MM.1S (cell line): ENCODE results near the gene F7.

Experiments
- DNase-seq: peaks from one replicate; pipeline ENCODE4 v3.0.0-alpha.2; 2015
- H2AFZ ChIP-seq: fragments of 300-600 bp; sonication (generic); 2 replicates; pipeline ENCODE4 v1.6.0; 2016; ENCODE audit warnings: antibody characterized with exemption, low read length
- H3F3A ChIP-seq: fragments of 300-600 bp; sonication (generic); 2 replicates; pipeline ENCODE4 v1.6.1; 2016; ENCODE audit warnings: mild to moderate bottlenecking, antibody characterized with exemption, low read length, moderate library complexity, mixed read lengths; ENCODE audit not compliant: insufficient read depth
- H3K27ac ChIP-seq: fragments of 300-600 bp; sonication (generic); 2 replicates; pipeline ENCODE4 v1.5.1; 2016; ENCODE audit warnings: mild to moderate bottlenecking, low read length
- H3K27me3 ChIP-seq: fragments of 300-600 bp; sonication (generic); replicated peaks from 2 replicates; pipeline ENCODE4 v1.6.0; 2016; ENCODE audit warnings: low read length; ENCODE audit not compliant: insufficient read depth
- H3K36me3 ChIP-seq: fragments of 300-600 bp; sonication (generic); replicated peaks from 2 replicates; pipeline ENCODE4 v1.6.1; 2016; ENCODE audit warnings: mild to moderate bottlenecking, low read length, mixed read lengths; ENCODE audit not compliant: insufficient read depth
- H3K4me1 ChIP-seq: fragments of 300-600 bp; sonication (generic); 2 replicates; pipeline ENCODE4 v1.6.1; 2016; ENCODE audit warnings: low read length, mixed read lengths
- H3K4me2 ChIP-seq: fragments of 300-600 bp; sonication (generic); 2 replicates; pipeline ENCODE4 v1.6.0; 2016; ENCODE audit warnings: low read depth, low read length
- H3K4me3 ChIP-seq: fragments of 300-600 bp; sonication (generic); 2 replicates; pipeline ENCODE4 v1.5.1; 2016; ENCODE audit warnings: low read length, mixed read lengths
- H3K79me2 ChIP-seq: fragments of 300-600 bp; sonication (generic); 2 replicates; pipeline ENCODE4 v1.6.1; 2016; ENCODE audit warnings: mixed run types, low read length, mixed read lengths
- H3K9ac ChIP-seq: fragments of 300-600 bp; sonication (generic); 2 replicates; pipeline ENCODE4 v1.6.1; 2016; ENCODE audit warnings: low read length, mixed read lengths
- H3K9me2 ChIP-seq: fragments of 300-600 bp; sonication (generic); replicated peaks from 2 replicates; pipeline ENCODE4 v1.6.1; 2016; ENCODE audit warnings: mild to moderate bottlenecking, low read length, mixed read lengths; ENCODE audit not compliant: insufficient read depth
- H3K9me3 ChIP-seq: fragments of 300-600 bp; sonication (generic); replicated peaks from 2 replicates; pipeline ENCODE4 v1.6.1; 2016; ENCODE audit warnings: mild to moderate bottlenecking, low read length, mixed read lengths; ENCODE audit not compliant: insufficient read depth
- H4K20me1 ChIP-seq: fragments of 300-600 bp; sonication (generic); 2 replicates; pipeline ENCODE4 v1.6.1; 2016; ENCODE audit warnings: mild to moderate bottlenecking, low read length, moderate library complexity, mixed read lengths; ENCODE audit not compliant: insufficient read depth
- EZH2 ChIP-seq: fragments of 300-600 bp; sonication (generic); optimal IDR thresholded peaks from 2 replicates; pipeline ENCODE3; 2017; ENCODE audit warnings: low read depth, mild to moderate bottlenecking, antibody characterized with exemption, low read length, mixed read lengths
- EZH2phosphoT487 ChIP-seq: fragments of 300-600 bp; sonication (generic); IDR thresholded peaks from 2 replicates; pipeline ENCODE4 v1.6.1; 2018; ENCODE audit warnings: antibody characterized with exemption, low read length
- TF ChIP-seq, protein P1 (sequence below): fragments of 300-600 bp; sonication (generic); IDR thresholded peaks from 2 replicates; pipeline ENCODE4 v1.5.1; 2016; ENCODE audit warnings: antibody characterized with exemption, low read length, mixed read lengths

Gene F7

DNA sequence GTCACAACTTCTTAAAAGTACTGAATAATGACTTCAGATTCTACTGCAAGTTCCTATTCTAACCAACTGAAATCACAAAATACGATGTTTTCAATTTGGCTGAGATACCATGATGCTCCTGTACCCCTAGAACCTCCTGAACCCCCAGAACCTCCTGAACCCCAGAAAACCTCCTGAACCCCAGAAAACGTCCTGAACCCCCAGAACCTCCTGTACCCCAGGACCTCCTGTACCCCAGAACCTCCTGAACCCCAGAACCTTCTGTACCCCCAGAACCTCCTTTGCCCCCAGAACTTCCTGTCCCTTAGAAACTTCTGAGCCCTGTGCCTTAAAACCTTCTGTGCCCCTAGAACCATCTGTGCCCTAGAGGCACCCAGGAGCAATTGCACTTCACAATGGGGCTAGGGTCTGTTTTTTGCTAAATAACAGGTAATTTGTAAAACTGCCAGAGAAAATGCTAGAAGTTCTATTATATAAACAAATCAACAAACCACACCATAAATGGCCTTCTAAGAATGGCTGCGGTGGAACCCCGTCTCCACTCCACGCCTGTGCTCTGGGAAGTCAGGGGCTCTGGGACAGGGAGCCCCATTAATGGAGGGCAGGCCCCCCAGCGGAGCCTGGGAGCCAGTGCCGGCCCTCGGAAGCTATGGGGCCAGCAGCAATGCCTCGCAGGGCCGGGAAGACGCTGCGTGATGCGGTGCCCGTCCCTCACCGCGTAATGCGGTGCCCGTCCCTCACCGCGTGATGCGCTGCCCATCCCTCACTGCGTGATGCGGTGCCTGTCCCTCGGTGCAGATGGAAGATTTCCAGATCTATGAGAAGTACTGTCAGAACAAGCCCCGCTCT lies 21.3 kb upstream of the F7 start:
- no peak for TF ChIP-seq EZH2
- TF ChIP-seq, protein P1, sequence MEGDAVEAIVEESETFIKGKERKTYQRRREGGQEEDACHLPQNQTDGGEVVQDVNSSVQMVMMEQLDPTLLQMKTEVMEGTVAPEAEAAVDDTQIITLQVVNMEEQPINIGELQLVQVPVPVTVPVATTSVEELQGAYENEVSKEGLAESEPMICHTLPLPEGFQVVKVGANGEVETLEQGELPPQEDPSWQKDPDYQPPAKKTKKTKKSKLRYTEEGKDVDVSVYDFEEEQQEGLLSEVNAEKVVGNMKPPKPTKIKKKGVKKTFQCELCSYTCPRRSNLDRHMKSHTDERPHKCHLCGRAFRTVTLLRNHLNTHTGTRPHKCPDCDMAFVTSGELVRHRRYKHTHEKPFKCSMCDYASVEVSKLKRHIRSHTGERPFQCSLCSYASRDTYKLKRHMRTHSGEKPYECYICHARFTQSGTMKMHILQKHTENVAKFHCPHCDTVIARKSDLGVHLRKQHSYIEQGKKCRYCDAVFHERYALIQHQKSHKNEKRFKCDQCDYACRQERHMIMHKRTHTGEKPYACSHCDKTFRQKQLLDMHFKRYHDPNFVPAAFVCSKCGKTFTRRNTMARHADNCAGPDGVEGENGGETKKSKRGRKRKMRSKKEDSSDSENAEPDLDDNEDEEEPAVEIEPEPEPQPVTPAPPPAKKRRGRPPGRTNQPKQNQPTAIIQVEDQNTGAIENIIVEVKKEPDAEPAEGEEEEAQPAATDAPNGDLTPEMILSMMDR, result no peak; the same call in 1 of the 2 replicates
- TF ChIP-seq EZH2phosphoT487, result no peak
- no peak overlapping the region for H2AFZ ChIP-seq
- no peaks in the 10 kb centered on the region for H3K4me1 ChIP-seq
- no peaks in the 10 kb centered on the region for H3K9me3 ChIP-seq
- H3K36me3 ChIP-seq, result no peaks in the 10 kb centered on the region
- no peak overlapping the region for H3K27ac ChIP-seq
- H4K20me1 ChIP-seq, result no peaks in the 10 kb centered on the region
- no peaks in the 10 kb centered on the region for H3K9me2 ChIP-seq
- no peak overlapping the region for H3K9ac ChIP-seq
- H3K4me2 ChIP-seq, result no peak overlapping the region
- peaks cover 88% of the 10 kb centered on the region for H3K27me3 ChIP-seq
- no peak overlapping the region for H3K4me3 ChIP-seq
- no peaks in the 10 kb centered on the region for H3F3A ChIP-seq
- no peaks in the 10 kb centered on the region for H3K79me2 ChIP-seq
- DNase-seq, result no peak

DNA sequence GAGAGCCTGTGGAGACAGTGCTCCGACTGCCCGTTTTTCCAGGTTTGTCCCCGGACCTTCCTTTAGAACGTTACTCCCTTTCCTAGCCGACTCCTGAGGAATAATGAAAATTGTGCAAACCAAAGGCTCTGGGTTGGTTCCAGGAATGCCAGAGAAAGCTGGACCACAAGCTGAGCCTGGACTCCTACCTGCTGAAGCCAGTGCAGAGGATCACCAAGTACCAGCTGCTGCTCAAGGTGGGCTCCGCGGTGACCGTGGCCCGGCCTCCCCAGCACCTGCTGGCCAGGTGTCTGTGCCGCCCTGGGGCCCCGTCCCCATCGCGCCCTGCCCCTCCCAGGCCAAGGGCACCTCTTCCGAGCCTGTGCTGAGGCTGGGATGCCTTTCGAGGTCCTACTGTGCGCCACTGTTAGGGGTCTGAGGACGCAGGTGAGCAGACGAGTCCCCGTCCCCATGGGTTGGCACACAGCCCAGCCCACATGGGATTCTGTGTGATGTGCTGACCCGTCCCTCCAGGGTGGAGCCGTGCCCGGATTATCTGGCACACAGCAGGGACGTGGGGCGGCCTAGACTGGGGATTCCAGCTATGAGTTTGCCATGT lies 20.5 kb upstream of the F7 start:
- H3K27me3 ChIP-seq, result peaks cover 91% of the 10 kb centered on the region
- H2AFZ ChIP-seq, result no peak overlapping the region
- no peak overlapping the region for H3K4me3 ChIP-seq
- H3K9ac ChIP-seq, result no peak overlapping the region
- H3K27ac ChIP-seq, result no peak overlapping the region
- H4K20me1 ChIP-seq, result no peaks in the 10 kb centered on the region
- H3K4me1 ChIP-seq, result no peaks in the 10 kb centered on the region
- H3K36me3 ChIP-seq, result no peaks in the 10 kb centered on the region
- H3K9me2 ChIP-seq, result no peaks in the 10 kb centered on the region
- no peaks in the 10 kb centered on the region for H3K79me2 ChIP-seq
- no peak overlapping the region for H3K4me2 ChIP-seq
- H3F3A ChIP-seq, result no peaks in the 10 kb centered on the region
- TF ChIP-seq EZH2 (no peak), EZH2phosphoT487 (no peak)
- TF ChIP-seq, protein P1, result no peak
- no peak for DNase-seq
- no peaks in the 10 kb centered on the region for H3K9me3 ChIP-seq

DNA sequence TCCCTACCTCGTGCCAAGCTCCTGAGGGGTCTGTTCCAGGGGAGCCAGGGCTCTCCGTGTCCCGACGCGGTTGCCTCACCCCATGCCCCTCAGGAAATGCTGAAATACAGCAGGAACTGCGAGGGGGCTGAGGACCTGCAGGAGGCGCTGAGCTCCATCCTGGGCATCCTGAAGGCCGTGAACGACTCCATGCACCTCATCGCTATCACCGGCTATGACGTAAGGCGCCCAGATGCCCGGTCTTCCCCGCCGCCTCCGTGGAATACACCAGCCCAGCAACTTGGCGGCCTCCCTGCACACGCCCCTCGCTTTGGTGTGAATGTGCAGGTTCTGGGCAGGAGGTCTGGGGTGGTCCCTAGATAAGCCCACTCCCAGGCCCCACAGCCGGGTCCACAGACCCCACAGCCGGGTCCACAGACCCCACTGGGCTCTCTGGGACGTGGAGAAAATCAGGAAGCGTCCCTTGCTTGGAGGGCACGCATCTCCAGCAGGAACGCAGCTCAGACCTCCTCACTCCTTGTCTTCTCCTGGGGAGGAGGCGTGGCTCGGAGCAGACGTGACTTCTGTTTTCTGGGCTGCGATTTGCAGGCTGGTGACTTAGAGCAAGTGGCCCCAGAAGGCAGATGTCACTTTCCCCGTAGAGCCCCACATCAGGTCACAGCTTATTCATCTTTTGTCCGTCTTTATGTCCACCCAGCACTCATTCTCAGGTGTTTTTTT lies 19.4 kb upstream of the F7 start:
- TF ChIP-seq EZH2phosphoT487, result no peak
- H3K9me3 ChIP-seq, result no peaks in the 10 kb centered on the region
- H3K4me1 ChIP-seq, result no peaks in the 10 kb centered on the region

More for the DNA sequence above, 19.4 kb upstream of the F7 start:
- H4K20me1 ChIP-seq, result no peaks in the 10 kb centered on the region
- H3K9ac ChIP-seq, result no peak overlapping the region
- H3F3A ChIP-seq, result no peaks in the 10 kb centered on the region
- H2AFZ ChIP-seq, result no peak overlapping the region
- peaks cover 90% of the 10 kb centered on the region for H3K27me3 ChIP-seq
- H3K9me2 ChIP-seq, result no peaks in the 10 kb centered on the region
- no peaks in the 10 kb centered on the region for H3K79me2 ChIP-seq
- H3K4me3 ChIP-seq, result no peak overlapping the region
- DNase-seq, result no peak
- H3K27ac ChIP-seq, result no peak overlapping the region
- H3K36me3 ChIP-seq, result no peaks in the 10 kb centered on the region
- no peak overlapping the region for H3K4me2 ChIP-seq
